Measurements from ENCODE around the gene HECW1. TPM values are rescaled to one million over a fixed set of nuclear protein-coding genes. Genes with fewer than 3 reads are reported as not detected.

Gene HECW1
- polyA plus RNA-seq, 1 donor (not counting 4 experiments of a cell fraction or from before 2014, with no cell fraction given): not detected

GRCh38 chr7:43332193-43332796 lies 219.8 kb downstream of the HECW1 start:
- Histone ChIP-seq H3K9me3 (ENCODE audit: control insufficient read depth, low read depth, low read length) (no peaks in the 10 kb centered on the region), H2AFZ (ENCODE audit: control insufficient read depth, low read length) (no peak overlapping the region), H4K20me1 (ENCODE audit: control insufficient read depth, extremely low read depth, insufficient read depth, low read length) (no peaks in the 10 kb centered on the region), H3K27ac (ENCODE audit: control insufficient read depth, insufficient read depth, low read length) (no peak overlapping the region), H3K4me2 (ENCODE audit: control insufficient read depth, extremely low read depth, insufficient read depth, low read depth, low read length) (no peak overlapping the region), H3K4me3 (ENCODE audit: control insufficient read depth in 2 of 3, extremely low read depth in 1 of 3, insufficient read depth in 2 of 3, low read depth in 1 of 3, low read length in 3 of 3) (no peak overlapping the region), H3K27me3 (ENCODE audit: control insufficient read depth, extremely low read depth, insufficient read depth, low read length) (no peaks in the 10 kb centered on the region), H3K36me3 (ENCODE audit: control insufficient read depth in 2 of 2, extremely low read depth in 1 of 2, insufficient read depth in 2 of 2, low read length in 2 of 2) (no peaks in the 10 kb centered on the region), H3K79me2 (ENCODE audit: control insufficient read depth, insufficient read depth, low read length) (no peaks in the 10 kb centered on the region), H3K9me1 (ENCODE audit: control insufficient read depth, extremely low read depth, insufficient read depth, low read length) (no peaks in the 10 kb centered on the region), H3K4me1 (ENCODE audit: control insufficient read depth, extremely low read depth, insufficient read depth, low read length) (peaks cover 3% of the 10 kb centered on the region), H3K9ac (ENCODE audit: control insufficient read depth, extremely low read depth, insufficient read depth, low read length) (no peak overlapping the region)
- DNase-seq (ENCODE audit: low read depth, low spot score) (no peak), FAIRE-seq (no peak)
- dilution Hi-C loops (cut with MboI; ENCODE audit: extremely low pct_ligation_motif_present, low sequenced_read_pairs): no loop called here
- no peak for TF ChIP-seq EZH2 (IDR thresholded peaks at IDR 0.05; ENCODE audit: low read length)
- no peak for TF ChIP-seq CTCF (optimal IDR thresholded peaks at IDR 0.05 in 1 of 3, IDR thresholded peaks at IDR 0.05 in 1 of 3, conservative IDR thresholded peaks at IDR 0.05 in 1 of 3; ENCODE audit: extremely low read depth in 1 of 3, insufficient read depth in 2 of 3, low read length in 3 of 3)

- H3K27ac ChIP-seq (ENCODE audit: control insufficient read depth, insufficient read depth, low read length): no peak overlapping the region
- H2AFZ ChIP-seq (ENCODE audit: control insufficient read depth, low read length): no peak overlapping the region
- FAIRE-seq: no peak
- DNase-seq (ENCODE audit: low read depth, low spot score): no peak
- TF ChIP-seq EZH2 (IDR thresholded peaks at IDR 0.05; ENCODE audit: low read length) (no peak), CTCF (optimal IDR thresholded peaks at IDR 0.05 in 1 of 3, IDR thresholded peaks at IDR 0.05 in 1 of 3, conservative IDR thresholded peaks at IDR 0.05 in 1 of 3; ENCODE audit: extremely low read depth in 1 of 3, insufficient read depth in 2 of 3, low read length in 3 of 3) (no peak)
- no peak overlapping the region for H3K9ac ChIP-seq (ENCODE audit: control insufficient read depth, extremely low read depth, insufficient read depth, low read length)
- no peaks in the 10 kb centered on the region for H3K4me1 ChIP-seq (ENCODE audit: control insufficient read depth, extremely low read depth, insufficient read depth, low read length)
- no peaks in the 10 kb centered on the region for H3K79me2 ChIP-seq (ENCODE audit: control insufficient read depth, insufficient read depth, low read length)
- no peaks in the 10 kb centered on the region for H3K36me3 ChIP-seq (ENCODE audit: control insufficient read depth in 2 of 2, extremely low read depth in 1 of 2, insufficient read depth in 2 of 2, low read length in 2 of 2)
- peaks cover 12% of the 10 kb centered on the region for H3K27me3 ChIP-seq (ENCODE audit: control insufficient read depth, extremely low read depth, insufficient read depth, low read length)
- H3K9me1 ChIP-seq (ENCODE audit: control insufficient read depth, extremely low read depth, insufficient read depth, low read length): no peaks in the 10 kb centered on the region
- dilution Hi-C loops (cut with MboI; ENCODE audit: extremely low pct_ligation_motif_present, low sequenced_read_pairs): no loop called here
- H4K20me1 ChIP-seq (ENCODE audit: control insufficient read depth, extremely low read depth, insufficient read depth, low read length): no peaks in the 10 kb centered on the region
- no peaks in the 10 kb centered on the region for H3K9me3 ChIP-seq (ENCODE audit: control insufficient read depth, low read depth, low read length)
- no peak overlapping the region for H3K4me2 ChIP-seq (ENCODE audit: control insufficient read depth, extremely low read depth, insufficient read depth, low read depth, low read length)
- H3K4me3 ChIP-seq (ENCODE audit: control insufficient read depth in 2 of 3, extremely low read depth in 1 of 3, insufficient read depth in 2 of 3, low read depth in 1 of 3, low read length in 3 of 3): no peak overlapping the region
These were observed 224.7 kb downstream of the HECW1 start for GRCh38 chr7:43337191-43337590.

Data from keratinocyte (primary cell).